Measurements from ENCODE around the gene UBE2L5. TPM values are rescaled to one million over a fixed set of nuclear protein-coding genes. Genes with fewer than 3 reads are reported as not detected.

Gene UBE2L5
- total RNA-seq, 1 donor from 2014 or later, result not detected

- no peak overlapping the region for H3K4me3 ChIP-seq (ENCODE audit: insufficient read depth, low read depth, low read length)
- Mint-ChIP-seq H3K27me3 (ENCODE audit: low read depth, unreplicated experiment) (peaks cover 7% of the 10 kb centered on the region), H3K9me3 (ENCODE audit: unreplicated experiment) (no peaks in the 10 kb centered on the region), H3K4me1 (ENCODE audit: low read depth, unreplicated experiment) (peaks cover 14% of the 10 kb centered on the region), H3K36me3 (ENCODE audit: low read depth, unreplicated experiment) (no peaks in the 10 kb centered on the region), H3K4me3 (ENCODE audit: unreplicated experiment) (no peak overlapping the region), H3K27ac (ENCODE audit: unreplicated experiment) (no peak overlapping the region)
- H3K27ac ChIP-seq (ENCODE audit: low read depth, low read length), result no peak overlapping the region
- no peak overlapping the region for H3K4me2 ChIP-seq (ENCODE audit: low read length)
- no peaks in the 10 kb centered on the region for H3K9me3 ChIP-seq (ENCODE audit: insufficient read depth, low read depth, low read length)
- no peaks in the 10 kb centered on the region for H4K20me1 ChIP-seq (ENCODE audit: insufficient read depth, low read length)
- H3K36me3 ChIP-seq (ENCODE audit: insufficient read depth, low read length), result no peaks in the 10 kb centered on the region
- no peaks in the 10 kb centered on the region for H3K79me2 ChIP-seq (ENCODE audit: insufficient read depth, low read length)
- TF ChIP-seq EZH2 (IDR thresholded peaks at IDR 0.05; ENCODE audit: insufficient read depth, low read length) (no peak), CTCF (IDR thresholded peaks at IDR 0.05; ENCODE audit: insufficient read depth, low read depth, low read length) (no peak)
- no peaks in the 10 kb centered on the region for H3K4me1 ChIP-seq (ENCODE audit: insufficient read depth, low read length)
- DNase-seq (ENCODE audit: low read depth), result no peak
- no peak for FAIRE-seq
- H2AFZ ChIP-seq (ENCODE audit: low read depth, low read length), result no peak overlapping the region
- H3K9ac ChIP-seq (ENCODE audit: low read length), result no peak overlapping the region
- H3K27me3 ChIP-seq (ENCODE audit: insufficient read depth, low read length), result peaks cover 11% of the 10 kb centered on the region
Observed at GRCh38 chr13:30388406-30389283, 33.6 kb upstream of the UBE2L5 start.

GRCh38 chr13:30391956-30392680 is 30.2 kb upstream of the UBE2L5 start:
- no peak overlapping the region for H3K27ac Mint-ChIP-seq (ENCODE audit: unreplicated experiment)
- no peaks in the 10 kb centered on the region for H3K9me3 Mint-ChIP-seq (ENCODE audit: unreplicated experiment)
- no peaks in the 10 kb centered on the region for H3K9me3 ChIP-seq (ENCODE audit: insufficient read depth, low read depth, low read length)
- H3K36me3 Mint-ChIP-seq (ENCODE audit: low read depth, unreplicated experiment), result no peaks in the 10 kb centered on the region
- no peak overlapping the region for H3K4me2 ChIP-seq (ENCODE audit: low read length)
- no peaks in the 10 kb centered on the region for H3K4me1 ChIP-seq (ENCODE audit: insufficient read depth, low read length)
- no peak overlapping the region for H3K9ac ChIP-seq (ENCODE audit: low read length)
- H3K4me3 ChIP-seq (ENCODE audit: insufficient read depth, low read depth, low read length), result no peak overlapping the region
- H2AFZ ChIP-seq (ENCODE audit: low read depth, low read length), result no peak overlapping the region
- DNase-seq (ENCODE audit: low read depth) (no peak), FAIRE-seq (no peak)
- H3K79me2 ChIP-seq (ENCODE audit: insufficient read depth, low read length), result no peaks in the 10 kb centered on the region
- H3K36me3 ChIP-seq (ENCODE audit: insufficient read depth, low read length), result no peaks in the 10 kb centered on the region
- no peak for TF ChIP-seq CTCF (IDR thresholded peaks at IDR 0.05; ENCODE audit: insufficient read depth, low read depth, low read length)
- TF ChIP-seq EZH2 (IDR thresholded peaks at IDR 0.05; ENCODE audit: insufficient read depth, low read length), result no peak
- no peak overlapping the region for H3K27ac ChIP-seq (ENCODE audit: low read depth, low read length)
- no peaks in the 10 kb centered on the region for H4K20me1 ChIP-seq (ENCODE audit: insufficient read depth, low read length)
- peaks cover 27% of the 10 kb centered on the region for H3K4me1 Mint-ChIP-seq (ENCODE audit: low read depth, unreplicated experiment)
- H3K4me3 Mint-ChIP-seq (ENCODE audit: unreplicated experiment), result no peak overlapping the region
- H3K27me3 ChIP-seq (ENCODE audit: insufficient read depth, low read length), result peaks cover 11% of the 10 kb centered on the region
- H3K27me3 Mint-ChIP-seq (ENCODE audit: low read depth, unreplicated experiment), result peaks cover 3% of the 10 kb centered on the region

Measured in astrocyte (in vitro differentiated cells and primary cell).